ENCODE results near the gene LGR6.
"Not testable (repeated sequence)": the region's sequence is repeated elsewhere in the genome, so short reads cannot be mapped to it uniquely, and the experiment has no call there.

The LGR6 gene

DNA sequence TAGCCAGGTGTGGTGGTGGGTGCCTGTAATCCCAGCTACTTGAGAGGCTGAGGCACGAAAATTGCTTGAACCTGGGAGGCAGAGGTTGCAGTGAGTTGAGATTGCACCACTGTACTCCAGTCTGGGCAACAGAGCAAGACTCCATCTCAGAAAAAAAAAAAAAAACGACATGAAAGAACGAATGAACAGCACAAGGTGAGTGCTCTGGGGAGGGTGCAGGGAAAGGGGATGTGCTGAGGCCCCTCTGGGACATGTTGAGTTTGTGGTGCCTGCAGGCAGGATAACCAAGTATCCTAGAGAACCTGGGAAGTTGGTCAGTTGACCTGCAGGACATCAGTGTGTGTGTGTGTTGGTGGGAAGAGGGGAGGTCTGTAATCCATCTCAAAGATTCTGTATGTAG lies 46.6 kb downstream of the LGR6 start:
- not testable (repeated sequence) for DNase-seq (ENCODE audit: low read depth in 3 of 3)

GRCh38 chr1:202240956-202241355 lies 47.4 kb downstream of the LGR6 start:
- DNase-seq (ENCODE audit: low read depth in 3 of 3), result no peak

DNA sequence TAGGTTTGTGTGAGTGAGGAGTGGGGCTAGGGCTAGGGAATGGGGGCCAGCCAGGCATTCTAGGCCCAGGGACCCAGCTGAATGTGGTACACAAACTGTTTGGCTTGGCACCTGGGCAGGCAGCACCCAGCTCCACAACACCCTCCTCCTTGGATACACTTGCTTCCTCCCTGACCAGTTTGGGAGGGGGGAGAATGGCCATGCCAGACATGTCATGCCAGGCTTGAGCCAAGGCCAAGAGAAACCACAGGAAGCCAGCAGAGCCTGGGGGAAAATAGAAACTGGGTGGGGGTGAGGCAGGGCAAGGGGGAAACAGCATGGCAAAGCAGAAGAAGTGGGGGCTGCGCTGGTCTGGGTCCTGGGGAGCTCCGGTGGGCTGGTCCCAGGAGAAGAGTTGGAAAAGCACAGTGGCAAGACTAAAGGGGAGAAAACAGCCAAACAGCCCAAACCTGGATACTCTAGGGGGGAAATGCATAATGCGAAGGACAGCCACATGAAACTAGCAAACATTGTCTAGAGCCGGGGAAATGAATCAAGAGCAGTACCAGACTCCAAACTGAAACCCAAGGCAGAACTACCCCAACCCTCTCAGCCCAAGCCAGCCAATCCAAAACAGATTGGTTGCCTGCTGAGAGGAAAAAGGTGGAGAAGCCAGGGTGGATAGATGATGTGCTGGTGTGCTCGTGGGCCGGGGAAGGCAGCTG lies 47.9 kb downstream of the LGR6 start:
- DNase-seq (ENCODE audit: low read depth in 3 of 3), result no peak

GRCh38 chr1:202242080-202242419 lies 48.5 kb downstream of the LGR6 start:
- no peak for DNase-seq (ENCODE audit: low read depth in 3 of 3)

GRCh38 chr1:202243006-202243405 lies 49.4 kb downstream of the LGR6 start:
- no peak for DNase-seq (ENCODE audit: low read depth in 3 of 3)

DNA sequence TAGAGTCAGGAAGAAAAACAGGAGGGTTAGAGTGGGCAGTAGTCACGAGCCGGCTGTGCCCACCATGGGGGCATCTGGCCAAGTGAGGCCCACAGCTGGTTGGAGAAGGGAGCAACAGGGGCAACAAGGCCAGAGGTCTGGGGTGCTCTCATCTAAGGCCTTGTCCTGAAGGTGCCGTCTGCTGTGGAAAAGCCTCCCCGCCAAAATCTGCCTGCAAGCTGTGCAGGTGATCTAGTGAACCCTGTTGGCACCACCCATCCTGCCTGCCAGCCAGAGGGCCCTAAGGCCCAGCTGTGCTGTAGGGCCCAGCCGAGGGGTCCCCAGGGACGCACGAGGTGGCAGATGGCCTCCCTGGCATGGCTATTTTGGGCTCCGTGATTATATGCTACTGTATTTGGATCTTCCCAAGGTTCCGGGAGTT lies 51.3 kb downstream of the LGR6 start:
- no peak for DNase-seq (ENCODE audit: low read depth in 3 of 3)

DNA sequence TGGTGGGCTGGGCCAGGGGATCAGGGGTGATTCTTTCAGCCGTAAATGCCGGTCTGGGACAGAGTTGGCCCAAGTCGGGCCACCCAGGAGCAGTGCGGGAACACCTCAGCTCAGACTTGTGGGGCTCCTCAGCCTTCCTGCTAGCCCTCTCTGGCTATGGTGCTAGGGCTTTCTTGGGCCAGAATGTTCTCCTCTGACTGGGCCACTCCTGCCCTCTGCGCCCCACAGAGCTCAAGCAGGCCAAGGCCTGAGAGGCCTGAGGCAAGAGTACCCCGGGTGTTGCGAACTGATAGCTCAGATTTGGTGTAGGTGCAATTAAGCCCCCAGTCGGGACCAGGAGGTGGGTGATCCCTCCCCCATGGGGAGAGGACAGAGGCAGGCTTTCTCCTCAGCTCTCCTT lies 51.8 kb downstream of the LGR6 start:
- no peak for DNase-seq (ENCODE audit: low read depth in 3 of 3)

GRCh38 chr1:202247104-202247503 lies 53.5 kb downstream of the LGR6 start:
- DNase-seq (ENCODE audit: low read depth in 3 of 3), result no peak

- DNase-seq (ENCODE audit: low read depth in 3 of 3), result no peak
Measured at GRCh38 chr1:202247837-202248795, 54.5 kb downstream of the LGR6 start.

DNA sequence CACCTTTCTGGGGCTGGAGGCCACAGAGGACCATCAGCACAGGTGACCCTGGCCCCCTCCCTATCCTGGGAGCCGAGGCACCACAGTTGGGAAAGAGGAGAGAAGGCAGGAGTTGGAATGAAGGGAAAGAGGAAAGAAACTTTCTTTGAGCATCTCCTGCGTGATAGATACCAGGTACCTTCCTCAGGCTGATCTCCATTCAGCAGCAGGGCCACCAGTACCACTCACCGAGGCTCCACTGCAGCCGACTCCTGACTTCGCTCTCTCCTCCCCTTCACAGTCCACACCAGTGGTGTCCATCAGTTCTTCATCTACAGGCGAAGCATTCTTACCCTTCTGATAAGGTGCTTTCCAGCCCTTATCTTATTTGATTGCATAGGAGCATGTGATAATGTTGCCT lies 55.3 kb downstream of the LGR6 start:
- DNase-seq (ENCODE audit: low read depth in 3 of 3), result no peak

GRCh38 chr1:202249436-202249835 lies 55.8 kb downstream of the LGR6 start:
- no peak for DNase-seq (ENCODE audit: low read depth in 3 of 3)

DNA sequence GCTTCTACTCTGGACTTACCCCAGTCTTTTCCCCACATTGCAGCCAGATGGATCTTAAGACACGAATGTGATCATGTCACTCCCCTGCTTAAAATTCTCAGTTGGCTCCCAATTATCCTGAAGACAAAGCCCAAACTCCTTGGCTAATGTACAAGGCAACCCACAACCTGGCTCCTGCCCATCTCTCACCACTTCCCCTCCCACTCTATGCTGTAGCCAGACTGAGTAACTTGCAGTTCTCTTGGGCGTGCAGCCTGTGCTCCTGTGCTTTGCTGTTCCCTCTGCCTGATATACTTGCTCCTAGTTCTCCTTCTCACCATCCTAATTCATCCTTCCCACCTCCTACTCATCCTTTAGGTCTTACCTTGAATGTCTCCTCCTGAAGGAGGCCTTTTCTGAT lies 56.2 kb downstream of the LGR6 start:
- DNase-seq (ENCODE audit: low read depth in 3 of 3), result no peak

DNA sequence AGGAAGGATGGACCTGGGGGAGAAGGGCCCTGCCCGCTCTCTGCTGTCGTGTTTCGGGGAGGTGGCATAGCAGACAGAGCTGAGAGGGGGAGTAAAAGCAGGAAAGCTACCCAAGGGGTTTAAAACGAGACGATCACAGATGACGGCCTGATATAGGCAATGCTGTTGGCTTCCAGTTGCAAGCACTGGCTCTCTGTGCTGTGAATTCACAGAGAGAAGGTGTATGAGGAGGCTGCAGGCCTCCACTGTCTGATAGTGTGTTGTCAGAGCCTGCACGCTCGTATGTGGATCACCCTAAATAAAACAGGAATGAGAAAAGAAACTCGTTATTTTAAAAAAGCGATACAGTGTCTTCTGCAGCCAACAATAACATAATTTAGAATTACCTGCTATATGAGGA lies 57.4 kb downstream of the LGR6 start:
- no peak for DNase-seq (ENCODE audit: low read depth in 3 of 3)

- DNase-seq (ENCODE audit: low read depth in 3 of 3), result no peak
Measured at GRCh38 chr1:202251424-202252256, 58.0 kb downstream of the LGR6 start.

GRCh38 chr1:202252271-202252670 lies 58.7 kb downstream of the LGR6 start:
- no peak for DNase-seq (ENCODE audit: low read depth in 3 of 3)

DNA sequence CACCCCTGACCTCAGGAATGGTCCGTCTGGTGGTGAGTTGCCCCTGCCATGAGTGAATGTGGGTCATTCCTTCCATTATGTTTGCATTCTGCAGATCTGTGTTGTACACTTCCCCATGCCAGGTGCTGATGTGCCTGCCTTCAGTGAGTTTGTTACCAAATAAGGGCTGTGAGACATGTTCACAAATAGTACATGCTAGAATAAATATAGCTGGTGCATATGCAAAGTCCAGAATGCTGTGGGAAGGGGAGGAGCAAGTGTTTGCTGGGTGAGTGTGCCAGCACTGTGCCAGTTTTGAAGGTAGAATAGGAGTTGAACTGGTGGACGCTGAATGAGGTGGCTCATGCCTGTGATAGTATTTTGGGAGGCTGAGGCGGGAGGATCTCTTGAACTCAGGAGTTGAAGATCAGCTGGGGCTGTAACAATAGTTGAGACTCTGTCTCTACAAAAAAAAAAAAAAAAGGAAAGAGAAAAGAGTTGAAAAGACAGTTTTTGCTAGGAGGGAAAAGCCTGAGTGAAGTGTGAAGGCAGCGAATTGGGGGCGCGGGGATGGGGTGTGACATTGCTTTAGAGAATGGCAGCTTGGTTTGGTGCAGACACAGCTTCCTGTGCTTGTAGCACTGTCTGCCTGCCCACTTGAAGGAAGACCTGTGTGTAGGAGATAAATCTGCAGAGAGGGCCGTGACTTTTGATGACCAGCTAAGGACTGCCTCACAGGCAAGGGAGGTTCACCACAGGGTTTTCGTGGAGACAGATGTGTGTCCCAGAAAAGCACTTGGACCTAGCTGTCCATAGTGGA lies 61.1 kb downstream of the LGR6 start:
- no peak for DNase-seq (ENCODE audit: low read depth in 3 of 3)

DNA sequence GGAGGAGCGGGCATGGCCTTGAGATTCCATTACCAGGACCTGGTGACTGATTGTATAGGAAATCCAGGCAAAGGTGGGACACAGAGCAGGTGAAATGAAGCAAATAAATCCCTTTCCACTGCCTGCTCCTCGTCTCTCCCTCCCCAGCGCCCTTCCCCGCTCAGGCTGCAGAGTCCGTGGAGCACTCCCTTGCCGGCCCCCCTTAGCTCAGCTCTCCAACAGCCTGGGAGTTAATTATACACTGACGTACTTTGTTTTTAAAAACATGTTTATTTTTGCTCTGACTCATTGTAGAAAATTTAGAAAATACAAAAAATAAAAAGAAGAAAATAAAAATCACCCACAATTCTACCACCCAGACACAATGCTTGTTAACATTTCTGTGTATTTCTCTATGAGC lies 61.7 kb downstream of the LGR6 start:
- no peak for DNase-seq (ENCODE audit: low read depth in 3 of 3)

DNA sequence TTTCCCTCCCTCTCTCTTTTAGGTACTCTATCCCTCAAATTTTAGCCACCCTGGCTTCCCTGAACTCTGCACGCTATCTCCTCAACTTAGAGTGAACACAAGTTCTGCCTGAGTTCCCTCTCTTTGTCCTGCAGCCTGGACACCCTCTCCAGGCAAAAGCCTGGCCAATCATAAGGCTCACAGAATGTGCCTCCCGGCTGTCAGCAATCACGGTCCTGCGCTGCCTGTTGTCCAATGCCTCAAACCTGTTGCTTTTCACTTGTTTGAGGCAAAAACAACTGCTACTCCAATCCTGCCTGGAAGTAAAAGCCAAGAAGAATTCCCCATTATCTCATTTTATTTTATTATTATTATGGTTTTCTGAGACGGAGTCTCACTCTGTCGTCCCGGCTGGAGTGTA lies 66.1 kb downstream of the LGR6 start:
- no peak for DNase-seq (ENCODE audit: low read depth in 3 of 3)

- not testable (repeated sequence) for DNase-seq (ENCODE audit: low read depth in 3 of 3)
Measured at GRCh38 chr1:202261209-202261958, 67.8 kb downstream of the LGR6 start.

DNA sequence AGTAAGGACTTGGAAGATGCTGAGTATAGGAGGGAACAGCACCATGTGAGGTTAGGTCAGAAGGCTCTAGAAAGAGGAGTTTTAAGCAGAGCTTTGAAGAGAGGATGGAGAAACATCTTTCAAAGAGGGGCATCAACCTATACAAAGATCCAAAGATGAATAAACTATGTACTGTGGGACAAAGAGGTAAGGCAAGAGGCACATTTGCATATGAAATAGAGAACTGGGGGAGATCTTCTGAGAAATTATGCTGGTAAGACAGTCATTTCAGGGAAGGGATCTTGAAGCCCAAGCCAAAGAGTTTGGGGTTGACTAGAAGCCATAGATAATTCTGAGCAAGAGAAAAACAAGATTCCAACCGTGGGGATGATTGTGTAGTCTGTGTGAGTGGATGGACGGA lies 70.0 kb downstream of the LGR6 start:
- DNase-seq (ENCODE audit: low read depth in 3 of 3), result no peak

DNA sequence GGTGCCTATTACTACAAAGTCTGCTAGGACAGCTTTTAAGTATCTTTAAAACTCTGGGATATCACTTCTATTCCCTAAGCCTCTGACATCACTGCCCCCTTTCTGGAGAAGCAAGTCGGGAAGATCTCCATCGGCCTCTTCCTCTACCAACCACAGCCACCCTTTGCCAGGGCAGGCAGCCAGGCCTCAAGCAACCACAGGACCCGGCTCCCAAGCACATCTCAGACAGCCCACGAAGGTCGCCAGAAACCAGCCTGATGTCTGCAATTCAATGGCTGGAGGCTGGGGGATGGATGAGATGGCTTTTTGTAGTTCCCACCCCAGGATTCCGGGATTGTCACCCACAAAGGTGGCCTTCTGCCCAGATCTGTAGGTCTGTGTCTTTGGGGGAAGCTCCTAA lies 70.7 kb downstream of the LGR6 start:
- DNase-seq (ENCODE audit: low read depth in 3 of 3), result no peak
